ENCODE measurements around the gene LCE4A. TPM values are rescaled to one million over a fixed set of nuclear protein-coding genes. Genes with fewer than 3 reads are reported as not detected.

The LCE4A gene
- total and polyA plus RNA-seq, 10 of the 15 experiments (the other 5 are each of a cell fraction or from before 2014, with no cell fraction given) = not detected

DNA sequence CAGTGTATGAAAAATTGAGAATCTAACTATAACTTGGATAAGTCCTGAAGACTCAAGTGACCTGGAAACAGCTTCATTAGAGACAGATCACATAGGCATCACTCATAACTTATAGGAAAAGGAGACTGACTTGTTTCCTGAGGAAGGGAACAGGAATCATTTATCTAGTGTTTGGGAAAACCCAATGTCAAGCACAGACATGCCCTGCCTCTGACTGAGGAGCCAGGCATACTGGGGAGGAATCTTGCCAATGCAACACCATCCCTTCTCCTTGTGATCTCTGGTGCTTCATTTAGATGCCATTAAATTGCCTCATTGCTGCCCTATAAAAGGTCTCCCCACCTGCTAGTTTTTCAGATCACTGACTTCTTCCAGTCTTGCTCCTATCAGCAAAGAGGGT is 10.3 kb downstream of the LCE4A start:
- no peak for FAIRE-seq
- Histone ChIP-seq H3K9ac (ENCODE audit: control insufficient read depth, insufficient read depth, low read length) (no peak overlapping the region), H3K4me3 (no peak overlapping the region), H3K27ac (ENCODE audit: control insufficient read depth, insufficient read depth) (no peak overlapping the region), H3K4me1 (ENCODE audit: control insufficient read depth, insufficient read depth, low read length) (no peaks in the 10 kb centered on the region), H3K36me3 (ENCODE audit: control insufficient read depth in 2 of 2, insufficient read depth in 2 of 2, low read length in 1 of 2) (no peaks in the 10 kb centered on the region), H3K9me3 (replicated peaks; ENCODE audit: control insufficient read depth, insufficient read depth, low read length) (no peaks in the 10 kb centered on the region), H4K20me1 (ENCODE audit: control insufficient read depth, insufficient read depth) (no peaks in the 10 kb centered on the region), H3K4me2 (ENCODE audit: control insufficient read depth, insufficient read depth) (no peak overlapping the region), H2AFZ (ENCODE audit: control insufficient read depth, low read depth, low read length) (no peak overlapping the region), H3K27me3 (replicated peaks in 1 of 2; ENCODE audit: control insufficient read depth in 2 of 2, insufficient read depth in 2 of 2, low read length in 1 of 2) (no peaks in the 10 kb centered on the region), H3K79me2 (ENCODE audit: control insufficient read depth, insufficient read depth, low read length) (no peaks in the 10 kb centered on the region)
- POLR2A ChIA-PET = no interaction called here
- TF ChIP-seq ZBED1 (IDR thresholded peaks at IDR 0.05; ENCODE audit: borderline replicate concordance) (no peak), IKZF1 (conservative IDR thresholded peaks at IDR 0.05) (no peak), NBN (IDR thresholded peaks at IDR 0.05) (no peak), RELA (IDR thresholded peaks at IDR 0.05; ENCODE audit: borderline replicate concordance, partially characterized antibody) (no peak), RAD21 (IDR thresholded peaks at IDR 0.05; ENCODE audit: insufficient read depth, low read depth, low read length) (no peak), CREB1 (IDR thresholded peaks at IDR 0.05; ENCODE audit: low read depth) (no peak), BMI1 (IDR thresholded peaks at IDR 0.05; ENCODE audit: borderline replicate concordance) (no peak), HDAC6 (IDR thresholded peaks at IDR 0.05; ENCODE audit: unreplicated experiment) (no peak), ZNF622 (IDR thresholded peaks at IDR 0.05) (no peak), CEBPB (IDR thresholded peaks at IDR 0.05; ENCODE audit: borderline replicate concordance in 1 of 2, low read depth in 2 of 2, low read length in 2 of 2) (no peak), JUNB (IDR thresholded peaks at IDR 0.05) (no peak), SRF (IDR thresholded peaks at IDR 0.05; ENCODE audit: low read depth in 2 of 2, low read length in 2 of 2) (no peak), TAF1 (IDR thresholded peaks at IDR 0.05; ENCODE audit: borderline replicate concordance, low read depth, low read length) (no peak), RFX5 (IDR thresholded peaks at IDR 0.05; ENCODE audit: low read depth, low read length) (no peak), TCF7 (IDR thresholded peaks at IDR 0.05; ENCODE audit: borderline replicate concordance) (no peak), POLR2AphosphoS5 (IDR thresholded peaks at IDR 0.05; ENCODE audit: low read length) (no peak)
- TF ChIP-seq, protein P1, sequence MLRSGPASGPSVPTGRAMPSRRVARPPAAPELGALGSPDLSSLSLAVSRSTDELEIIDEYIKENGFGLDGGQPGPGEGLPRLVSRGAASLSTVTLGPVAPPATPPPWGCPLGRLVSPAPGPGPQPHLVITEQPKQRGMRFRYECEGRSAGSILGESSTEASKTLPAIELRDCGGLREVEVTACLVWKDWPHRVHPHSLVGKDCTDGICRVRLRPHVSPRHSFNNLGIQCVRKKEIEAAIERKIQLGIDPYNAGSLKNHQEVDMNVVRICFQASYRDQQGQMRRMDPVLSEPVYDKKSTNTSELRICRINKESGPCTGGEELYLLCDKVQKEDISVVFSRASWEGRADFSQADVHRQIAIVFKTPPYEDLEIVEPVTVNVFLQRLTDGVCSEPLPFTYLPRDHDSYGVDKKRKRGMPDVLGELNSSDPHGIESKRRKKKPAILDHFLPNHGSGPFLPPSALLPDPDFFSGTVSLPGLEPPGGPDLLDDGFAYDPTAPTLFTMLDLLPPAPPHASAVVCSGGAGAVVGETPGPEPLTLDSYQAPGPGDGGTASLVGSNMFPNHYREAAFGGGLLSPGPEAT (IDR thresholded peaks at IDR 0.05; ENCODE audit: low read depth) = no peak
- TF ChIP-seq, protein P2, sequence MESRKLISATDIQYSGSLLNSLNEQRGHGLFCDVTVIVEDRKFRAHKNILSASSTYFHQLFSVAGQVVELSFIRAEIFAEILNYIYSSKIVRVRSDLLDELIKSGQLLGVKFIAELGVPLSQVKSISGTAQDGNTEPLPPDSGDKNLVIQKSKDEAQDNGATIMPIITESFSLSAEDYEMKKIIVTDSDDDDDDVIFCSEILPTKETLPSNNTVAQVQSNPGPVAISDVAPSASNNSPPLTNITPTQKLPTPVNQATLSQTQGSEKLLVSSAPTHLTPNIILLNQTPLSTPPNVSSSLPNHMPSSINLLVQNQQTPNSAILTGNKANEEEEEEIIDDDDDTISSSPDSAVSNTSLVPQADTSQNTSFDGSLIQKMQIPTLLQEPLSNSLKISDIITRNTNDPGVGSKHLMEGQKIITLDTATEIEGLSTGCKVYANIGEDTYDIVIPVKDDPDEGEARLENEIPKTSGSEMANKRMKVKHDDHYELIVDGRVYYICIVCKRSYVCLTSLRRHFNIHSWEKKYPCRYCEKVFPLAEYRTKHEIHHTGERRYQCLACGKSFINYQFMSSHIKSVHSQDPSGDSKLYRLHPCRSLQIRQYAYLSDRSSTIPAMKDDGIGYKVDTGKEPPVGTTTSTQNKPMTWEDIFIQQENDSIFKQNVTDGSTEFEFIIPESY (IDR thresholded peaks at IDR 0.05) = no peak
- TF ChIP-seq, protein P3, sequence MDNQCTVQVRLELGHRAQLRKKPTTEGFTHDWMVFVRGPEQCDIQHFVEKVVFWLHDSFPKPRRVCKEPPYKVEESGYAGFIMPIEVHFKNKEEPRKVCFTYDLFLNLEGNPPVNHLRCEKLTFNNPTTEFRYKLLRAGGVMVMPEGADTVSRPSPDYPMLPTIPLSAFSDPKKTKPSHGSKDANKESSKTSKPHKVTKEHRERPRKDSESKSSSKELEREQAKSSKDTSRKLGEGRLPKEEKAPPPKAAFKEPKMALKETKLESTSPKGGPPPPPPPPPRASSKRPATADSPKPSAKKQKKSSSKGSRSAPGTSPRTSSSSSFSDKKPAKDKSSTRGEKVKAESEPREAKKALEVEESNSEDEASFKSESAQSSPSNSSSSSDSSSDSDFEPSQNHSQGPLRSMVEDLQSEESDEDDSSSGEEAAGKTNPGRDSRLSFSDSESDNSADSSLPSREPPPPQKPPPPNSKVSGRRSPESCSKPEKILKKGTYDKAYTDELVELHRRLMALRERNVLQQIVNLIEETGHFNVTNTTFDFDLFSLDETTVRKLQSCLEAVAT (IDR thresholded peaks at IDR 0.05) = no peak
- no TSS peak for BruUV-seq (replicated peaks)
- intact Hi-C loops (cut with micrococcal nuclease; ENCODE audit: unreplicated experiment) = no loop called here
- RAD21 ChIA-PET (ENCODE audit: unreplicated experiment) = no interaction called here
- no peak for ATAC-seq
- in situ Hi-C loops (cut with MboI) = no loop called here
- SMC1A ChIA-PET (ENCODE audit: uncharacterized antibody, unreplicated experiment) = no interaction called here
- CTCF ChIA-PET = interaction anchor here (0.8 kb wide), 1 partner anchor 23 kb away, joined by 3 read pairs; no protein-coding TSS in a partner anchor
- no peak for DNase-seq (ENCODE audit: low read depth, low spot score)

Data from GM12878 (cell line).